Adrenal gland (tissue), 12 donors: ENCODE data around the gene TAGLN2. TPM values are rescaled to one million over a fixed set of nuclear protein-coding genes. Genes with fewer than 3 reads are reported as not detected.

Experiments used
- DNase-seq, 7 donors: peaks; one replicate each; pipeline ENCODE4 v3.0.0-alpha.2; 2019 to 2020
- H3K27ac ChIP-seq, 5 donors: fragments of 200-600 bp; sonication (generic) in 4 of 5; 1 replicate in 3 of 5; 2 replicates in 2 of 5; pipeline versions ENCODE4 v1.5.1 to v1.8.0; 2016 to 2020; ENCODE audit warnings: mild to moderate bottlenecking in 1 of 5
- H3K27me3 ChIP-seq: fragments of 200-600 bp; 2 replicates; pipeline ENCODE4 v1.8.0; 2021
- H3K36me3 ChIP-seq, 2 donors: fragments of 200-600 bp; replicated peaks in 1 of 2; 1 replicate in 1 of 2; 2 replicates in 1 of 2; pipeline versions ENCODE4 v1.5.1 to v1.8.0; 2018 to 2022
- H3K4me1 ChIP-seq, 2 donors: fragments of 200-600 bp; replicated peaks in 1 of 2; 1 replicate in 1 of 2; 2 replicates in 1 of 2; pipeline versions ENCODE4 v1.5.1 to v1.8.0; 2018 to 2021
- H3K4me3 ChIP-seq, 4 donors: fragments of 200-600 bp; sonication (generic) in 3 of 4; one replicate each; pipeline ENCODE4 v1.5.1; 2016 to 2018
- H3K9me3 ChIP-seq, 3 donors: fragments of 200-600 bp; sonication (generic) in 1 of 3; replicated peaks in 1 of 3; 1 replicate in 2 of 3; 2 replicates in 1 of 3; pipeline versions ENCODE4 v1.5.1 to v1.8.0; 2016 to 2021
- POLR2A ChIP-seq, 2 donors: fragments of 450-650 bp; IDR thresholded peaks; one replicate each; pipeline ENCODE4 v1.6.1; 2017; ENCODE audit warnings: antibody characterized with exemption in 2 of 2, mild to moderate bottlenecking in 2 of 2, moderate library complexity in 1 of 2
- WGBS, 4 donors: extraction: QIAGEN DNeasy Blood & Tissue Kit in 2 of 4; methylation state at CpG; one replicate each; pipeline versions ENCODE4 v1.1.5 to v1.1.7; 2013 to 2017; 5-methylcytosine and 5-hydroxymethylcytosine counted together
- intact Hi-C, 2 donors: fragments of 100-400 bp; cut with DNase I; formaldehyde crosslinking; loops; one replicate each; pipeline versions ENCODE4 v1.14.1 to v1.15.0; 2022 to 2023
- polyA plus RNA-seq, 3 donors: library from polyadenylated mRNA; stranded (reverse); fragments of 200-250 nt in 2 of 3; fragments of 350-450 nt in 1 of 3; fragmentation: Illumina TruSeq in 1 of 3; extraction: RNeasy Lipid Tissue Mini Kit (QIAGEN cat#74804) in 1 of 3; gene quantifications; one replicate each; pipeline ENCODE4 v1.2.3, GENCODE V29; 2013 to 2014
- total RNA-seq, 9 donors: library from RNA; depleted of rRNA in 4 of 9; stranded (reverse); fragments of >200 nt in 4 of 9; fragments of 120-200 nt in 1 of 9; fragmentation: NEBNext Ultra II Directional in 1 of 9; extraction: Animal tissue kit (Norgen Biotek cat#: 25700) in 1 of 9; gene quantifications; one replicate each; pipeline versions ENCODE4 v1.1.0 to v1.2.4, GENCODE V29; 2013 to 2023
- TF ChIP-seq, protein P1 (sequence below), 6 experiments: fragments of 450-650 bp in 4 of 6; fragments of 200-600 bp in 2 of 6; sonication (generic) in 1 of 6; IDR thresholded peaks; 1 replicate in 5 of 6; 2 replicates in 1 of 6; pipeline versions ENCODE4 v1.5.1 to v1.8.0; 2016 to 2021; ENCODE audit warnings: antibody characterized with exemption in 6 of 6, mild to moderate bottlenecking in 2 of 6, moderate library complexity in 1 of 6
- donor health status: healthy with polysubstance abuse.
- donor health status: Bipolar disorder and iron deficiency.
- donor health status: DM: yes; HTN: yes; CAD: no.
- donor health status: DM: no; HTN: no; CAD: no.
- donor health status: DM: no; HTN: no; CAD: no.
- donor health status: DM: yes; HTN: yes; CAD: no.

The TAGLN2 gene
- total and polyA plus RNA-seq, 12 donors = 42.3 to 215 (median 143) TPM

DNA sequence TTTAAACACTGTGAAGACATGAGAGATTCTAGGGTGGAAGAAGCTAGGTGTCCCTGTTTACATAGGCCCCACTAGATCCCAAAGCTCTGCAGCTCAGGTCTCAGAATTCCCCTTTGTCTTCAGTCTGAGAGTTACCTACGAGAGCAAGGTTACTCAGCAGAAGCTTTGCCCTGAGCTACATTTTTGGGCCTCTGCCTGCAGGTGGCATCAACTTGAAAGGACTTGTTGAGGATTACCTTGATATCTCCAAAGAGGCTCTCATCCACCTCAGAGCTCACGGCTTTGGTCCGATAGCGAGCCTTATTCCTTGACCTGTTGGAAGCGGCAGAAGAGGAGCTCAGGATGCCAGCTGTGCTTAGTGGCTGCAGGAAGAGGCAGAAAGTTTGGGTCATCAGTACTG lies 32.4 kb downstream of the TAGLN2 start:
- Histone ChIP-seq H3K4me1 (peaks cover 8 to 27% of the 10 kb centered on the region in 2 donors), H3K36me3 (no peaks in the 10 kb centered on the region), H3K27ac (no peak overlapping the region), H3K27me3 (no peaks in the 10 kb centered on the region), H3K4me3 (no peak overlapping the region), H3K9me3 (no peaks in the 10 kb centered on the region)
- DNase-seq = no peak
- 80 to 89% (median 87%) methylated on average over 4 to 5 of the region's 5 CpGs for WGBS, 4 donors
- TF ChIP-seq, protein P1, sequence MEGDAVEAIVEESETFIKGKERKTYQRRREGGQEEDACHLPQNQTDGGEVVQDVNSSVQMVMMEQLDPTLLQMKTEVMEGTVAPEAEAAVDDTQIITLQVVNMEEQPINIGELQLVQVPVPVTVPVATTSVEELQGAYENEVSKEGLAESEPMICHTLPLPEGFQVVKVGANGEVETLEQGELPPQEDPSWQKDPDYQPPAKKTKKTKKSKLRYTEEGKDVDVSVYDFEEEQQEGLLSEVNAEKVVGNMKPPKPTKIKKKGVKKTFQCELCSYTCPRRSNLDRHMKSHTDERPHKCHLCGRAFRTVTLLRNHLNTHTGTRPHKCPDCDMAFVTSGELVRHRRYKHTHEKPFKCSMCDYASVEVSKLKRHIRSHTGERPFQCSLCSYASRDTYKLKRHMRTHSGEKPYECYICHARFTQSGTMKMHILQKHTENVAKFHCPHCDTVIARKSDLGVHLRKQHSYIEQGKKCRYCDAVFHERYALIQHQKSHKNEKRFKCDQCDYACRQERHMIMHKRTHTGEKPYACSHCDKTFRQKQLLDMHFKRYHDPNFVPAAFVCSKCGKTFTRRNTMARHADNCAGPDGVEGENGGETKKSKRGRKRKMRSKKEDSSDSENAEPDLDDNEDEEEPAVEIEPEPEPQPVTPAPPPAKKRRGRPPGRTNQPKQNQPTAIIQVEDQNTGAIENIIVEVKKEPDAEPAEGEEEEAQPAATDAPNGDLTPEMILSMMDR (IDR thresholded peaks at IDR 0.05) = no peak
- no peak for TF ChIP-seq POLR2A (IDR thresholded peaks at IDR 0.05)
- intact Hi-C loops = no loop called here

DNA sequence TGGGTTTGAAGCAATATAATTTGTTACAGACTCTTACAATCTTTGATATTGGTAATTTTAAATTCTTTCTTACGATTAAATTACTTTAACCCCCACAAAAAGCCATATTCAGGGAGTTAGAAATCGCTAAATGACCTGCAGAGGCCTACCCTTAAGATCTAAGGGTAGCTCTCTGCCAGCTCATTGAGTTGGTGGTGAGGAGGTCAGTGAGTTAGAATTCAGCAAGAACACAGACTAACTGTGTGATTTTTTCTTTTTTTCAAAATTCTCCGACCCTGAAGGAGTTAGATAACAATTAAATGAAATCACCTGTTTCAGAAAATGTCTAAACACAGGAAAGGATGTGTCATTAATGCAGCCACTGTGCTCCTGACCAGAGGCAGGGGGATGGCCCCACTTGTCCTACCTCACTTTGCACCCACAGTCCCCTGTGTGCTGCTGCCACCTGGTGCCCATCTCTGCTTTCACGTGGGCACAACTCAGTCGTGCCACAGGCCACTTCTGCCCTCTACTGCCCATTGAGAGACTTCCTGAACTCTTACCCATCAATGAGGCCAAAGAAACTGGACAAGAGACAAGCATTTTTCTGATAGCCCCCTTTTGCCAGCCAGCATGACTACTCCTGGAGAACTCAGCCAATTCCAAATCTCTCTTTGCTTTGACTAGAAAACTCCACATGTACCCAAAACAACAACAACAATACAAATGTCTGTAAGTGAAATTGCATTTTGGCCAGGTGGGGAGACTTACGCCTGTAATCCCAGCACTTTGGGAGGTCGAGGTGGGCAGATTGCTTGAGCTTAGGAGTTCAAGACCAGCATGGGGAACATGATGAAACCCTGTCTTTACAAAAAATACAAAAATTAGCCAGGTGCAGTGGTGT lies 33.8 kb downstream of the TAGLN2 start:
- Histone ChIP-seq H3K4me3 (no peak overlapping the region), H3K27ac (no peak overlapping the region), H3K27me3 (no peaks in the 10 kb centered on the region), H3K4me1 (peaks cover 8 to 23% of the 10 kb centered on the region in 2 donors), H3K36me3 (no peaks in the 10 kb centered on the region), H3K9me3 (no peaks in the 10 kb centered on the region)
- 40 to 45% (median 41%) methylated on average over 7 of the region's 7 CpGs for WGBS, 4 donors
- peak; percentile 86 to 94 (median 91) for DNase-seq
- intact Hi-C loops = loop anchor here in 1 of 2 donors (2.0 kb wide), 1 partner anchor 91 kb away; no protein-coding TSS in a partner anchor
- TF ChIP-seq POLR2A (IDR thresholded peaks at IDR 0.05) = no peak
- TF ChIP-seq, protein P1 (IDR thresholded peaks at IDR 0.05) = peak; percentile 83 to 100 (median 100)

DNA sequence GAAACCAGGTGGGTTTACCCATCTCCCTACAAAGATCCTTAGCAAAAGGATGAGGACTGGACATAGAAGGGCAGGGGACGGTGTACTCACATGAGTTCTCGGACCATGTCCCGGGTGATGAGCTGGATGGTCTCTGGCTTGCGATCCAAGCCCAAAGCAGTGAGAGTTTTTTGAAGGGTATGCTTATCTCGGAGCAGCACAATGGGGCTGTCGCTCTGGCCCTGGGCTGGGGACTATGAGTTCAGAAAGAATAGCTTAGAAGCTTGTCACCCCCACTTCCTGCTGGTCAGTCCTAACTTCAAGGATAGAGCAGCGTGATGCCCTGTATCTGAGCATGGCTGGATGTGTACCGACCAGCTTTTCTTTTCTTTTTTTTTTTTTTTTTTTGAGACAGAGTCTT lies 34.9 kb downstream of the TAGLN2 start:
- Histone ChIP-seq H3K4me1 (peaks cover 8 to 21% of the 10 kb centered on the region in 2 donors), H3K36me3 (no peaks in the 10 kb centered on the region), H3K4me3 (no peak overlapping the region), H3K27ac (peak overlapping the region in 2 of 5 donors; percentile 68 to 82), H3K27me3 (no peaks in the 10 kb centered on the region), H3K9me3 (no peaks in the 10 kb centered on the region)
- DNase-seq = no peak
- TF ChIP-seq POLR2A (IDR thresholded peaks at IDR 0.05) = no peak
- TF ChIP-seq, protein P1 (IDR thresholded peaks at IDR 0.05) = no peak
- intact Hi-C loops = loop anchor here in 1 of 2 donors (2.0 kb wide), 1 partner anchor 90 kb away; no protein-coding TSS in a partner anchor
- WGBS, 4 donors = 79 to 84% (median 82%) methylated on average over 7 to 8 of the region's 8 CpGs

DNA sequence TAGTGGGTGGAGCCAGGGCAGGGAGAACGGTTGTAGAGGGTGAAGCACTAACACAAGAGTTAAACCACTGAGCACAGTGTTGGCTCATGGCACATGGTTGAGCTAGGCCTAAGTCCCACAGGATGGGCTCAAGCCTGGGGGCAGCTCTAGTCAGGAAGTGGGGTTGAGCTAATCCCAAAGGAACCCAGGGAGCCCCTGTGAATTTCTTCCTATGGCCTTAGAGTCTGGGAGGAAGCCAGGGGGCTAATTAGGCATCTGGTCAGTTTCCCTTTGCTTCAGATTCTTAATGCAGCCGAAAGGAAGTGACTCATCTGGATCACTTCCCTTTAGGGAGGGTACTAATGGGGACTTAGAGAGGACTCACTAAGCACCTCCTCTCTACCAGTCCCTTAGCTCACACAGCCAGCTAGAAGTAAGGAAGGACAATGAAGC lies 35.5 kb downstream of the TAGLN2 start:
- TF ChIP-seq, protein P1 (IDR thresholded peaks at IDR 0.05) = no peak
- TF ChIP-seq POLR2A (IDR thresholded peaks at IDR 0.05) = peak in 1 of 2 donors; percentile 16
- H3K27me3 ChIP-seq = no peaks in the 10 kb centered on the region
- H3K27ac ChIP-seq = peak overlapping the region in 3 of 5 donors; percentile 22 to 82 (median 68)
- 0 to 37% (median 30%) methylated on average over 1 to 2 of the region's 2 CpGs for WGBS, 4 donors
- H3K4me3 ChIP-seq = no peak overlapping the region
- peak; percentile 26 to 69 (median 41) for DNase-seq
- H3K9me3 ChIP-seq = no peaks in the 10 kb centered on the region
- intact Hi-C loops = loop anchor here (2.0 kb wide), 1 partner anchor 89 kb away; no protein-coding TSS in a partner anchor
- peaks cover 8 to 21% of the 10 kb centered on the region in 2 donors for H3K4me1 ChIP-seq
- H3K36me3 ChIP-seq = no peaks in the 10 kb centered on the region
